Stimulated activated CD8-positive, alpha-beta memory T cell treated with anti-CD3 and anti-CD28 coated beads, Interleukin-4, amount 100 ng/mL, for 24 hours (primary cell): ENCODE data around the gene DIP2C.
"Not testable (repeated sequence)": the region's sequence is repeated elsewhere in the genome, so short reads cannot be mapped to it uniquely, and the experiment has no call there.

Source experiments
- DNase-seq: peaks from one replicate; pipeline ENCODE4 v3.0.0-alpha.2; 2020; ENCODE audit warnings: low read depth

Gene DIP2C

GRCh38 chr10:610642-611305 lies 78.7 kb downstream of the DIP2C start:
- peak; percentile 26 for DNase-seq

DNA sequence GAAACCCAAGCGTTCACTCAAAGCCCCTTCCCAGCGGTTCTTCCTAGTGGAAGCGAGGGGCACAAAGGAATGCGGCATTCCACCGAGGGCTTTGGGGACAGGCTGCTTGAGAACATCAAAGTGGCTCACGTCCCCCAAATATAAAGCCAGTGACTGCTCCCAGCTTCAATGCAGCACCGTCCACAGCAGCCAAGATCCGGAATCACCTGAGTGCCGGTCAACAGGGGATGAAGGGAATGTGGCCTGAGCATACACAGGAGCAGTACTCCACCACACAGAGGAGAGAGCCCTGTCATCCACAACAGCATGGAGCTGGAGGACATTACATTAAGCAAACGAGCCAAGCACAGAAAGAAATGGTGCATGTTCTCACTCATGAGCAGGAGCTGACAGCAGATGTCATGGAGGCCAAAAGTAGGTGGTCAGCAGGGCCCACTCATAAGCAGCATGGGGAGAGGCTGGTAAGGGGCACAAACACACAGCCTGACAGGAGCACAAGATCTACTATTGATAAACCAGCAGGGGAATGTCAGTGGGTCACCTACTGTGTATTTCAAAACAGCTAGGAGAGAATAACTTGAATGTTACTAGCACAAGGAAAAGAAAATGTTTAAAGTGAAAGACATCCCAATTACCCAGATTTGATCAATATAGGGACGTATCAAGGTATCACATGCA lies 79.5 kb downstream of the DIP2C start:
- DNase-seq: no peak

GRCh38 chr10:609262-609658 lies 80.2 kb downstream of the DIP2C start:
- no peak for DNase-seq

GRCh38 chr10:608331-609261 lies 80.9 kb downstream of the DIP2C start:
- no peak for DNase-seq

DNA sequence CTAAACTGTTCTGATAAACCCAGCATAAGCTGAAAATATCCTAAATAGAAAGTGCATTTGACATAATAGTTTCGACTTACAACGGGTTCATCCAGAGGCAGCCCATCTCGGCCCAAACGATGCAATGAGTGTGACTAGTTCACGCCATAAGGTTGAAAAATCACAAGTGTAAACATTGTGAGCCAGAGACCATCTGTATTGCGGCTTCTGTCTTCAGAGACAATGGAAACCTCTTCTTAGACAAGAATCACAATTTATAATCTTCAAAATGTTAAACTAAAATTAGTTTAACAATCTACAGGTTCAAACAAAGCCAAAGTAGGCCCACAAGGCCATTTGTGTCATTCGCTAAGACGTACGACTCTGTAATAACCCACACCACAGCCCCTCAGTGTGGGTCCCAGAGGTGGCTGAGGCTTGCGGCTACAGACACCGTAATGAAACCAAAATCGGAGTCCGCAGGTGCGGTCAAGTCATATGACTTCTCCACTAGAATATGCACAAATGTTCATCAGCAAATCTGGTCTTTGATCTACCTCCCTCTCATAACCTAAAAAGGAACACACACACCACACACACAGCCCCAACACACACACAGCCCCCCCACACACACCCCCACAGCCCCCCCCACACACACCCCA lies 81.8 kb downstream of the DIP2C start:
- no peak for DNase-seq

GRCh38 chr10:606762-607544 lies 82.5 kb downstream of the DIP2C start:
- DNase-seq: no peak

DNA sequence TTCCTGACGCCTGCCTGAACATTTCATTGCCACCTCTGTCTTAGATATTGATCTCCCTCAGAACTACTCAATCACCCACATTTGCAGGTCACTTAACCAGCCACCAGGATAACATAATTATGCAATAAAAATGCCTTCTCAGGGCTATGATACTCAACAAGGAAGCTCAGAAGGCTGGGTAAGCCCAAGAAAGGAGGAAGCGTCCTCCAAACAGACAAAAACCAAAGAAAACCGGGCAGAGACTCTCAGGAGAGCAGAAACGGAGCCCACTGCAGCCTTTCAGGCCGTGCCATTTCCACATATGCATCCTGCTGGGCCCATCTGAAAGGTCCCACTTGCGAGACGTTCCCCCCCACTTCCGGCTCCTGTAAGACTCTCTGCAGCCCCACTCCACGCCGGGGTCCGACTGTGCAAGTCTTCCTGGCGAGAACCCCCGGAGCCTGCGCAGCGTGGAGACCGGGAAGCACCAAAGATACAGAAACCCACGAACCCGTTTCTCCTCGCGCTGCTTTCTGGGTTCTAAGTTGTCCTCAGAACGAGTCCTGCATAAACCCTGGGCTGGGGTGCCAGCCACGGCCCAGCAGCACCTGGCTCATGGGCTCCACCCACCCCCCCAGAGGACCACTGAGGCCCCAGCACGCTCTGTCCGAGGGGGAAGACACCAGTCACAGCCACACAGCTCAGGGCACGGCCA lies 83.7 kb downstream of the DIP2C start:
- DNase-seq: no peak

DNA sequence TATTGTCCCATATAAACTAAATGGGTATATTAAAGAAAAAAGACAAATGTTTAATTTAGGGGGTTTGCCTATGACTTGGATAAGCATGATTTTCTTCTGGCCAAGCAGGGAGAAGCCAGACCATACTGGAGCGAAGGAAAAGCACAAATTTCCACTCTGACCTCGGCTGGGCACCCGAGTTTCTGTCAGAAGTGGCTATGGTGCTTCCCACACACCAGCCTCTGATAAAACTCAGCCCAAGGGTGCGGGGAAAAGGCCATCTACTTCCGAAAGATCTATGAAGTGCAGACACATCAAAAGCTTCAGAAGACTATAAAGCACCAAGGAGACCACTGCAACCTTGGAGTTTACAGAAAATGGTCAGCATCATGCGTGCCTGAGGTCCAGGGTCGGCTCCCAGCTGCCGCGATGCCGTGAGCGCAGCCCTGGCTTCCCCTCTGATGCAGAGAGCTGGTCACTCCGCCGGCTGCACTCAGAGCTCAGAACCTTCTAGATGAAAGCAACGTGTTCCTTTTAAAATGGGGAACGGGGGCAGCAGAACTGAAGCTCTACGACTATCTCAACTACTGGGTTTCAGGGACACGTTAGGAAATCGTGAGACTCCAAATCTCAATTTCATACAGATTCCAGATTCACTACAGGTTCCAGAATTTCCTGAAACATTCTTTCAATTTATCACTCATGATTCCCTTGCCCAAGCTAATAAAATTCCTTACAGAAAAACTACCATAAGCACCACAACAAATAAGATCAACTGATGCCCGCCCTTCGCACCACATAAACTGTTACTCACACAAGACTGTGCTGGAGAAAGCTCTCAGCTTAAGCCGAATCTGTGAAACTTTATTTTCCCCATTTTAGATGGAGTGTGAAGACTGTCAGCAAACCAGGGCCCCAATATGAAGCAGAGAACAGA lies 84.5 kb downstream of the DIP2C start:
- DNase-seq: no peak

DNA sequence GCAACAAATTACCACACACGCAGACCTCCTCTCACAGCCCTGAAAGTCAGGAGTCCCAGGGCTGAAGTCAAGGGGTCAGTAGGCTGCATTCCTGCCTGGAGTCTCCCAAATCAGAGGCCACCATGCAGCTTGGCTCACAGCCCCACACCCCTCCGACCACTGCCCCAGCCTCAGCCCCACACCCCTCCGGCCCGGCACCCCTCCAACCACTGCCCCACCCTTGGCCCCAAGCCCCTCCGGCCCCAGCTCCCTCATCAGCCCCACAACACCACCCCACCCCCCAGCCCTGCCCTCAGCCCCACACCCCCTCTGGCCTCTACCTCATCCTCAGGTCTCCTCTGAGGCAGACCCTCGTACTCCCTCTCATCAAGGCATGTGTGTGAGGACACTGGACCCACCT lies 85.7 kb downstream of the DIP2C start:
- DNase-seq: no peak

DNA sequence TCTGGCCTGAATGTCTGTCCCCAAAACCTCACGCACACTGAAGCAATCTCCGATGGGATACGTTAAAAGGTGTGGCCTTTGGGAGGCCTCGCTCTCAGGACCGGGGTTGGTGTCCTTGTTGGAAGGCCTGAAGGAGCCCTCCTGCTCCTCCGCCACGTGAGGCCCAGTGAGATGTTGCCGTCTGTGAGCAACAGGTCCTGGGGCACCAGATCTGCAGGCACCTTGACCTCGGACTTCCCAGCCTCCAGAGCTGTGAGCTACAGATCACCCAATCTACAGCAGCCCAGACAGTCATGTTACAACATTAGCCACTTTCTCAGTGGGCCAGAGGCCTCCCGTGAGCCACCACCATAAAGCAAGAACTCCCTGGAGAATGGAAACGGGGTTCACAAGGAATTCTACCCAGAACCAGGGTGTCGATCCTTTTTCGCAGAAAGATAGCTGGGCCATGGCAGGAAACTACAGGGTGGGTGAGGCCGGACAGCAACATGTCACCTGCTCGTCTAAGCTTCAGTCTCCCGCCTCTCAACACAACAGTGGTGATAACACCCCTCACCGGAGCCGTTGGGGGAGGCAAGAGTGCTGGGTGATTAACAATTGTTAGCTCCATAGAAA lies 87.0 kb downstream of the DIP2C start:
- no peak for DNase-seq

DNA sequence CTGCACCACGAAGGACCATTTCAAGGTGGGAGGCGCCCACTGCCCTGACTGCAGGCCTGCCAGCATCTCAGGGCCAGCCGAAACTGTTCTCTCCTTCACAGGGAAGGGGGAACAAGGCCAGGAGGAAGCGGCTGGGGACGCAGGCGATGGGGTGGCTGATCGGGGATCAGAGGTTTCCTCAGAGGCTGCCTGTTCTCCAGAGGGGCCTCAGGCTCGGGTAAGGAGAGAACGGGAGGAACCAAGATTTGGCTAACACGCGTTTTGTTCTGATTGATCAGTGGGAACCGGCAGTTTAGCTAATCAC lies 87.9 kb downstream of the DIP2C start:
- DNase-seq: no peak

DNA sequence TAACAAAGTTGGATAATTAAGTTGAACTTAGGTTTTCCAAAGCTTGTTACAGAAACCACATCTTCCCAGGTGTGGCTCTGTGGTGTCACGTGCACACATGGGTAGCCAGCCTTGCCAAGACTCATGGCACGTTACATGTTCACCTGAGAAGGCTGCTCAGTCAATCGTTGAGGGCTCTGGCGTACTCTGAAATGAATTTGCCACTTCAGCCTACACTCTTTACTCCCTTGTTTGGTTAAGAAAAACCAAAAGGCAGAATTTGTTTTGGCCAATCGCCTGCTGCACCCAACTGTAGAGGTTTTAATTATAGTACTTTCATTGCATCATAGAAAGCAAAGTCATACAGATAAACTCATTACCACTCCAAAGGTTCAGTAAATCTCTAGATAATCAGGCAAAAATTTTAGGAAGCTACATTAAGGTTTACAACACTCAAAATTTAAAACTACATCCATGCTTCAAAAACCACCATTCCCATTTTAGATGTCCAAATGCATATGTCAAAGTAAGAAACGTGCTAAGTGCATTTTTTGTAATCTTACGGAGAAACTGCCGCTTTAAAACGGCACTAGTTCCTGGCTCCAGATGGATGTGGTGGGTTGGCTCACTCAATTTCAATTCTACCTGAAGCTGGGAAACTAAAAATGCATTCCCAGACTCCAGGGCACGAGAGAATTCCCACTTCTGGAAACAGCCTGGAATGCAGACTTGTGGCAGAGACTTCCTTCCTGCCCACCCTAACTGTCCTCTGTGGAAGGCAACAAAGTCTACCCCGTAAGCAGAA lies 88.4 kb downstream of the DIP2C start:
- no peak for DNase-seq

- no peak for DNase-seq
Measured at GRCh38 chr10:600234-600633, 89.2 kb downstream of the DIP2C start.

- no peak for DNase-seq
Measured at GRCh38 chr10:599767-600166, 89.7 kb downstream of the DIP2C start.

DNA sequence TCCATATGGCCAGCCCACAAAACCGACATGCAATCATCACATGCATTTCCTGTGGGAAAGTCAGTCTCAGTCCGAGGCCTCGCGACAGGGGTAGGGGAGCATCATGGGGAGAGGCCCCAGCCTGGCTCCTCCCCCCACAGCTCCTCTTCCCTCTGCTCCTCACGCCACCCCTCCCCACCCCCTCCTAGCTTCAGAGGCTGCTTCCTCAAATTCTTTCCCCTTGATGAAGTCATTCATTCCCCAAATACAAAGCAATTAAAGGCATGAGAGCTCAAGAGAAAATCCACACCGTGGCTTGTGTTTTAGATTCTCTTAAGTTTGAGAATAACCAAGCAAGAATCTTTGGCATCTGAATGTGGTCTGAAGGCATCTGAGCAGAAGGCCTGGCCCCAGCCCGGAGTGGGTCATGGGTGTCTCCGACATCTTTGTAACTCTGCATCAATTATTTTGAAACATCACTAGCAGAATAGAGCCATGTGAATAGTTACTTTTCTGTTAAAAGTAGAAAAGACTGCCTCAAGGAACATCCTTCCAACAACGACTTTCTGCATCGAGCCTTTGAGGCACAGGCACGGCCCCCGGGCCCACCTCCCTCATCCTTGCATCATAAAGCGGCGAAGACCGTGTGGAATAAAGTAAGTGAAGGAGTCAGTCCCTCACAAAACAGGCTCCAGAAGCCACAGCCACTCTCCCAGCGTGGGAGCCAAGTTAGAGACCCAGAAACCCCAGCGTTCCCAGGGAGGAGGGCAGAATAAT lies 90.9 kb downstream of the DIP2C start:
- no peak for DNase-seq

DNA sequence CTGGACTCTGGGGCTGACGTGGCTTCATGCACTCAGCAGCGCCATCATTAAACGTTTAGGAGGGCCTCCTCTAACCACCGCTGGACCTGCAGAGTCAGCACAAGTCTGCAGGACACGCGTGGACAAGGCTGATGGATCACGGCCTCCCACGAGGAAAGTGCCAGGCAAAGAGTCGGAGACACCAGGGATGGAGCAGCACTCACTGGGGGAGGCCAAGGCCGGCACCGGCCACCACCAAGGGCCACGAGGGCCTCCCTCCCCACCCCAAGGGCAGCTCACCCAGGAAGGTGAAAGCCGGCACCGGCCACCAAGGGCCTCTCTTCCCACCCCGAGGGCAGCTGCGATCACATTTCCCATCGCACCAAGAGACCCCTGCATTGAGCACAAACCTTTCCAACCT lies 91.5 kb downstream of the DIP2C start:
- no peak for DNase-seq

- no peak for DNase-seq
Measured at GRCh38 chr10:596725-597345, 92.6 kb downstream of the DIP2C start.

GRCh38 chr10:596131-596530 lies 93.3 kb downstream of the DIP2C start:
- DNase-seq: not testable (repeated sequence)
